ENCODE measurements around the gene KRTAP4-2.
"Not testable (repeated sequence)": the region's sequence is repeated elsewhere in the genome, so short reads cannot be mapped to it uniquely, and the experiment has no call there.

Gene KRTAP4-2

GRCh38 chr17:41177727-41178271 lies at the start of gene KRTAP4-2:
Gene KRTAP4-2, minus strand, starts transcription at chr17:41178221. Its CDS starts 57 bp downstream, at chr17:41178164.
- DNase-seq (ENCODE audit: low spot score) (no peak), FAIRE-seq (peak; percentile 56)

GRCh38 chr17:41226598-41227095 lies 48.6 kb upstream of the KRTAP4-2 start, which contains the start of gene KRTAP9-2:
Gene KRTAP9-2, plus strand, starts transcription at chr17:41226648. Its CDS starts 7 bp downstream, at chr17:41226655.
- FAIRE-seq; DNase-seq (ENCODE audit: low spot score): not testable (repeated sequence)

- no peak for DNase-seq (ENCODE audit: low spot score)
- no peak for FAIRE-seq
Observed at GRCh38 chr17:41226051-41226450, 48.0 kb upstream of the KRTAP4-2 start.

GRCh38 chr17:41223821-41224220 lies 45.8 kb upstream of the KRTAP4-2 start:
- DNase-seq (ENCODE audit: low spot score) (no peak), FAIRE-seq (no peak)

- DNase-seq (ENCODE audit: low spot score): no peak
- FAIRE-seq: no peak
Observed at GRCh38 chr17:41215681-41216080, 37.7 kb upstream of the KRTAP4-2 start.

GRCh38 chr17:41212524-41213169 lies 34.6 kb upstream of the KRTAP4-2 start:
- no peak for DNase-seq (ENCODE audit: low spot score)
- peak; percentile 65 for FAIRE-seq

GRCh38 chr17:41211845-41212466 lies 33.9 kb upstream of the KRTAP4-2 start:
- no peak for FAIRE-seq
- DNase-seq (ENCODE audit: low spot score): no peak

GRCh38 chr17:41199421-41200078 lies 21.5 kb upstream of the KRTAP4-2 start:
- no peak for DNase-seq (ENCODE audit: low spot score)
- no peak for FAIRE-seq

GRCh38 chr17:41196068-41196467 lies 18.0 kb upstream of the KRTAP4-2 start:
- no peak for FAIRE-seq
- DNase-seq (ENCODE audit: low spot score): no peak

GRCh38 chr17:41190328-41190727 lies 12.3 kb upstream of the KRTAP4-2 start:
- DNase-seq (ENCODE audit: low spot score) (no peak), FAIRE-seq (peak; percentile 5)

GRCh38 chr17:41189837-41190318 lies 11.9 kb upstream of the KRTAP4-2 start, which contains the start of gene KRTAP9-1:
Gene KRTAP9-1, plus strand, starts transcription at chr17:41189887. Its CDS starts 0 bp downstream, at chr17:41189887.
- FAIRE-seq; DNase-seq (ENCODE audit: low spot score): not testable (repeated sequence)

- peak; percentile 72 for FAIRE-seq
- no peak for DNase-seq (ENCODE audit: low spot score)
Observed at GRCh38 chr17:41186872-41187271, 8.9 kb upstream of the KRTAP4-2 start.

GRCh38 chr17:41185001-41185400 lies 7.0 kb upstream of the KRTAP4-2 start:
- DNase-seq (ENCODE audit: low spot score) (no peak), FAIRE-seq (no peak)

GRCh38 chr17:41184480-41184961 lies 6.5 kb upstream of the KRTAP4-2 start, which contains the start of gene KRTAP4-1:
Gene KRTAP4-1, minus strand, starts transcription at chr17:41184911. Its CDS starts 57 bp downstream, at chr17:41184854.
- FAIRE-seq (no peak), DNase-seq (ENCODE audit: low spot score) (no peak)

GRCh38 chr17:41178843-41179616 lies 1.0 kb upstream of the KRTAP4-2 start:
- FAIRE-seq: no peak
- no peak for DNase-seq (ENCODE audit: low spot score)

- no peak for DNase-seq (ENCODE audit: low spot score)
- FAIRE-seq: no peak
Observed at GRCh38 chr17:41178341-41178740, 320 bp upstream of the KRTAP4-2 start.

- DNase-seq (ENCODE audit: low spot score) (no peak), FAIRE-seq (no peak)
Observed at GRCh38 chr17:41176744-41177387, 1.2 kb downstream of the KRTAP4-2 start.

GRCh38 chr17:41171886-41172285 lies 6.1 kb downstream of the KRTAP4-2 start:
- DNase-seq (ENCODE audit: low spot score): no peak
- FAIRE-seq: no peak

- no peak for DNase-seq (ENCODE audit: low spot score)
- FAIRE-seq: no peak
Observed at GRCh38 chr17:41168121-41168520, 9.9 kb downstream of the KRTAP4-2 start, which contains the start of gene KRTAP4-3. Gene KRTAP4-3, minus strand, starts transcription at chr17:41168221. Its CDS starts 49 bp downstream, at chr17:41168172.

GRCh38 chr17:41167561-41167960 lies 10.5 kb downstream of the KRTAP4-2 start:
- DNase-seq (ENCODE audit: low spot score) (no peak), FAIRE-seq (peak; percentile 13)

Data from urothelium cell line (cell line).